Measurements from ENCODE around the gene SATB1.

SATB1 gene

DNA sequence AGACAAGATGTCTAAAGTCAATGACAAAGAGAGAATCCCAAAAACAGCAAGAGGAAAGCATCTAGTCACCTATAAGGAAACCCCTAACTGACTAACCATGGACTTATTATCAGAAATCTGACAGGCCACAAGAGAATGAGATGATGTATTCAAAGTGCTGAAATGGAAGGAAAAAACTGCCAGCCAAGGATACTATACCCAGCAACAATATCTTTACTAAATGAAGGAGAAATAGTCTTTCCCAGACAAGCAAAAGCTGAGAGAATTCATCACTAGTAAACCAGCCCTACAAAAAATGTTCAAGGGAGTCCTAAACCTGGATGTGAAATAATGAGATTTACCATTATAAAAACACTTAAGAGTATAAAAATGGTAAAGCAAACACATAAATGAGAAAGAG, 128.0 kb downstream of the SATB1 start:
- no peaks in the 10 kb centered on the region for H3K27me3 ChIP-seq (ENCODE audit: control insufficient read depth, insufficient read depth, low read length)
- H3K9me3 ChIP-seq (ENCODE audit: control insufficient read depth, insufficient read depth, low read length): no peaks in the 10 kb centered on the region
- H3K4me1 ChIP-seq (ENCODE audit: control insufficient read depth, insufficient read depth, low read length): peaks cover 7% of the 10 kb centered on the region
- H3K9ac ChIP-seq (ENCODE audit: low read depth, low read length): no peak overlapping the region
- H3K4me3 ChIP-seq (ENCODE audit: low read depth, low read length): no peak overlapping the region
- no peaks in the 10 kb centered on the region for H3K36me3 ChIP-seq (ENCODE audit: control insufficient read depth, insufficient read depth, low read length)
